HG03060 (cell line): ENCODE measurements around the gene LAYN.

ENCODE experiments used
- ATAC-seq: cut with Tn5 transposase; IDR thresholded peaks from one replicate; pipeline ENCODE4 v1.9.1; 2021; ENCODE audit warnings: low read depth, moderate number of reproducible peaks; ENCODE audit not compliant: unreplicated experiment

The LAYN gene

GRCh38 chr11:111589886-111590499 is 49.5 kb downstream of the LAYN start:
- ATAC-seq = no peak

GRCh38 chr11:111591187-111591960 is 50.9 kb downstream of the LAYN start:
- ATAC-seq = no peak

- ATAC-seq = no peak
Observed at GRCh38 chr11:111592491-111592890, 52.0 kb downstream of the LAYN start.

GRCh38 chr11:111596319-111596718 is 55.8 kb downstream of the LAYN start:
- ATAC-seq = no peak

GRCh38 chr11:111598148-111598547 is 57.6 kb downstream of the LAYN start:
- ATAC-seq = no peak

- no peak for ATAC-seq
Observed at GRCh38 chr11:111598559-111598958, 58.0 kb downstream of the LAYN start.

- ATAC-seq = no peak
Observed at GRCh38 chr11:111601636-111601978, 61.1 kb downstream of the LAYN start.

GRCh38 chr11:111601979-111602864 is 61.7 kb downstream of the LAYN start, which contains the start of gene SIK2:
TSS of gene SIK2 (plus strand) at chr11:111602449. CDS start at chr11:111602564, 115 bp downstream.
- ATAC-seq = peak; percentile 69

- no peak for ATAC-seq
Observed at GRCh38 chr11:111602865-111603610, 62.5 kb downstream of the LAYN start.

- ATAC-seq = no peak
Observed at GRCh38 chr11:111603611-111604130, 63.2 kb downstream of the LAYN start.

GRCh38 chr11:111604392-111605009 is 64.0 kb downstream of the LAYN start:
- ATAC-seq = no peak

- ATAC-seq = no peak
Observed at GRCh38 chr11:111605681-111606080, 65.2 kb downstream of the LAYN start.

GRCh38 chr11:111606986-111607385 is 66.5 kb downstream of the LAYN start:
- no peak for ATAC-seq

- no peak for ATAC-seq
Observed at GRCh38 chr11:111607751-111608150, 67.2 kb downstream of the LAYN start.
